Retinal pigment epithelial cell (primary cell): ENCODE results near the gene KDM4E.
"Not testable (repeated sequence)": the region's sequence is repeated elsewhere in the genome, so short reads cannot be mapped to it uniquely, and the experiment has no call there.

Experiments used
- DNase-seq: peaks from one replicate; pipeline ENCODE4 v3.0.0-alpha.2; 2010; ENCODE audit warnings: low read depth
- H3K4me3 ChIP-seq: 2 replicates; pipeline ENCODE4 v1.5.1; 2011; ENCODE audit warnings: mild to moderate bottlenecking, low read length, control low read depth, moderate library complexity
- CTCF ChIP-seq: conservative IDR thresholded peaks from 2 replicates; pipeline ENCODE4 v1.5.1; 2011; ENCODE audit warnings: low read depth, low read length, control low read depth, inconsistent platforms

The KDM4E gene

GRCh38 chr11:95003716-95004115 is 21.3 kb upstream of the KDM4E start:
- TF ChIP-seq CTCF, result no peak
- no peak overlapping the region for H3K4me3 ChIP-seq
- DNase-seq, result no peak

GRCh38 chr11:95005642-95006041 is 19.4 kb upstream of the KDM4E start:
- H3K4me3 ChIP-seq, result no peak overlapping the region
- no peak for TF ChIP-seq CTCF
- no peak for DNase-seq

GRCh38 chr11:95011376-95011775 is 13.7 kb upstream of the KDM4E start:
- DNase-seq, result no peak
- no peak overlapping the region for H3K4me3 ChIP-seq
- TF ChIP-seq CTCF, result no peak

- no peak for TF ChIP-seq CTCF
- H3K4me3 ChIP-seq, result no peak overlapping the region
- DNase-seq, result no peak
These were observed 10.8 kb upstream of the KDM4E start for GRCh38 chr11:95014184-95014821.

- DNase-seq, result no peak
- no peak for TF ChIP-seq CTCF
- no peak overlapping the region for H3K4me3 ChIP-seq
These were observed 8.9 kb upstream of the KDM4E start for GRCh38 chr11:95016139-95016538.

- not testable (repeated sequence) for H3K4me3 ChIP-seq, DNase-seq
These were observed 3.6 kb upstream of the KDM4E start for GRCh38 chr11:95021468-95021867.

- H3K4me3 ChIP-seq, result not testable (repeated sequence)
These were observed 536 bp downstream of the KDM4E start for GRCh38 chr11:95025594-95025993.

GRCh38 chr11:95028357-95028756 is 3.3 kb downstream of the KDM4E start:
- TF ChIP-seq CTCF, result no peak
- no peak overlapping the region for H3K4me3 ChIP-seq
- no peak for DNase-seq

More at GRCh38 chr11:95025594-95025993, 536 bp downstream of the KDM4E start:
- not testable (repeated sequence) for DNase-seq
